ENCODE results near the gene GMDS.

GRCh38 chr6:2037237-2037926 lies 208.0 kb downstream of the GMDS start:
- TF ChIP-seq CTCF (IDR thresholded peaks at IDR 0.05) (no peak), ZNF532 (CRISPR knock-in tag; IDR thresholded peaks at IDR 0.05; ENCODE audit: borderline replicate concordance) (no peak), ZMAT4 (CRISPR knock-in tag; IDR thresholded peaks at IDR 0.05) (no peak), ZNF512 (CRISPR knock-in tag; IDR thresholded peaks at IDR 0.05; ENCODE audit: borderline replicate concordance) (no peak), CREB1 (CRISPR knock-in tag; IDR thresholded peaks at IDR 0.05) (no peak), ATF2 (CRISPR knock-in tag; IDR thresholded peaks at IDR 0.05; ENCODE audit: borderline replicate concordance, low read depth) (no peak), NR3C1 (CRISPR knock-in tag; conservative IDR thresholded peaks at IDR 0.05; ENCODE audit: low read depth) (no peak), E2F5 (CRISPR knock-in tag; IDR thresholded peaks at IDR 0.05) (no peak)

Data from WTC11 (cell line).